Measurements from ENCODE around the gene CPE.
A peak's percentile ranks its signal among the peaks of the same experiment; 100 is the strongest.
"Not testable (repeated sequence)": the region's sequence is repeated elsewhere in the genome, so short reads cannot be mapped to it uniquely, and the experiment has no call there.

The CPE gene

DNA sequence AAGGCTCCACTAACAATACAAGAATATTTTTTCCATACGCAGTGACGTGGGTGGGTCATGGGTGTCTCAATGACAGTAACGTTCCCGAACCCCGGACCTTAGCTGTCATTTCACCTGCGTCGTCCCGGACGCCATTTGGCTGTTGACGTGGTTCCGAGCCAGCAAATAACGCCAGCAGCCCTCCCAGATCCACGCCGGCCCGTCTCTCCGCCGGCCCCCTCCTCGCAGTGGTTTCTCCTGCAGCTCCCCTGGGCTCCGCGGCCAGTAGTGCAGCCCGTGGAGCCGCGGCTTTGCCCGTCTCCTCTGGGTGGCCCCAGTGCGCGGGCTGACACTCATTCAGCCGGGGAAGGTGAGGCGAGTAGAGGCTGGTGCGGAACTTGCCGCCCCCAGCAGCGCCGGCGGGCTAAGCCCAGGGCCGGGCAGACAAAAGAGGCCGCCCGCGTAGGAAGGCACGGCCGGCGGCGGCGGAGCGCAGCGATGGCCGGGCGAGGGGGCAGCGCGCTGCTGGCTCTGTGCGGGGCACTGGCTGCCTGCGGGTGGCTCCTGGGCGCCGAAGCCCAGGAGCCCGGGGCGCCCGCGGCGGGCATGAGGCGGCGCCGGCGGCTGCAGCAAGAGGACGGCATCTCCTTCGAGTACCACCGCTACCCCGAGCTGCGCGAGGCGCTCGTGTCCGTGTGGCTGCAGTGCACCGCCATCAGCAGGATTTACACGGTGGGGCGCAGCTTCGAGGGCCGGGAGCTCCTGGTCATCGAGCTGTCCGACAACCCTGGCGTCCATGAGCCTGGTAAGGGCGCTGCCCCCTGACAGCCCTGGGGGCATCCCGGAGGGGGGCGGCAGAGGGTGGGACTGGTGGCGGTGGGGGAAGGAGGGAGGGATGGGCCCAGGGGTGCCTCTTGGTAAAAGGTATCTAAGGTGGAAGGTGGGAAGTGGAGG lies at the start of gene CPE:
Gene CPE (plus strand): TSS at position 264 of the 933 bp plus-strand sequence. CDS start 214 bp downstream, at position 478.
- DNase-seq (ENCODE audit: low read depth, low spot score), result no peak
- H3K4me3 ChIP-seq (ENCODE audit: low read length), result peak within 1 kb of the TSS; percentile 49; the same call in 1 of the 2 replicates
- no peak within 1 kb of the TSS for H3K27ac ChIP-seq (ENCODE audit: low read length)

DNA sequence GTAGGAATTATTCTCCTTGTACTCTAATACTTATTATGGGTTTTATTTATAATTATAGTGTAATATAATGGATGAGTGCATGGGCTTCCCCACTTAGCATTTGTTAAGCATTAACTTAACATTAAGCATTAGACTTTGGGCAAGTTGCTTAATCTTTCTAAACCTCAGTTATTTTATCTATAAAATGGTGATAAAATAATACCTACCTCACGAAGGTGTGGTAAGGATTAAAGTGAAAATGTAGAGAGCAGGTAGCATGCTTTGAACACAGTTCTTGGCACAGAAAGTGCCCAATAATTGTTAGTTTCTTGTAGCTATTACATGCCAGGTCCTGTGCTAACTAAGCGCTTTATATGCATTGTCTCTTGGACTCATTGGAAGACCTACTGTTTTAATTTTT lies 48.7 kb upstream of the CPE start:
- H3K27me3 ChIP-seq (ENCODE audit: control insufficient read depth, insufficient read depth, low read length), result no peaks in the 10 kb centered on the region
- H3K4me1 ChIP-seq (ENCODE audit: control insufficient read depth, insufficient read depth, low read length), result no peaks in the 10 kb centered on the region
- H3K27ac ChIP-seq (ENCODE audit: low read length), result no peak overlapping the region
- no peaks in the 10 kb centered on the region for H3K9me3 ChIP-seq (ENCODE audit: control insufficient read depth, insufficient read depth, low read length)
- no CpG with 5 or more reads among the region's 2 CpGs for WGBS (ENCODE audit: insufficient coverage, insufficient read length)
- no peak for DNase-seq (ENCODE audit: low read depth, low spot score)
- H3K4me3 ChIP-seq (ENCODE audit: low read length), result peak overlapping the region; percentile 20; the same call in 1 of the 2 replicates
- no peaks in the 10 kb centered on the region for H3K36me3 ChIP-seq (ENCODE audit: control insufficient read depth, insufficient read depth, low read length)

More for the DNA sequence above, at the start of gene CPE:
- Histone ChIP-seq H3K4me1 (ENCODE audit: control insufficient read depth, insufficient read depth, low read length) (no peaks in the 10 kb centered on the region), H3K9me3 (ENCODE audit: control insufficient read depth, insufficient read depth, low read length) (no peaks in the 10 kb centered on the region), H3K27me3 (ENCODE audit: control insufficient read depth, insufficient read depth, low read length) (no peaks in the 10 kb centered on the region; the same call in 1 of the 2 replicates), H3K36me3 (ENCODE audit: control insufficient read depth, insufficient read depth, low read length) (no peaks in the 10 kb centered on the region)
- WGBS (ENCODE audit: insufficient coverage, insufficient read length), result no CpG with 5 or more reads among the region's 82 CpGs

DNA sequence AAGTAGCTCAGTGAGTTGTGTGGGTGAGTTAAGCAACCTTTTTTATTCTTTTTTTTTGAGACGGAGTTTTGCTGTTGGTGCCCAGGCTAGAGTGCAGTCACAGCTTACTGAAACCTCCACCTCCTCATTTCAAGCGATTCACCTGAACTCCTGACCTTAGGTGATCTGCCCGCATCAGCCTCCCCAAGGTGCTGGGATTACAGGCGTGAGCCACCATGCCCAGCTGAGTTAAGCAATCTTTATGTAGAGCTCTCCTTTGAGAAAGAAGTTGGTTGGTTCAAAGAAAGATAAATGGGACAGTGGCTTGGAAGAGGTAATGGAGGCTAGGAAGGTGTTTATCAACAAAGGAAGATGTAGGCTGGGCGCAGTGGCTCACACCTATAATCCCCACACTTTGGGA lies 48.1 kb upstream of the CPE start:
- H3K9me3 ChIP-seq (ENCODE audit: control insufficient read depth, insufficient read depth, low read length), result no peaks in the 10 kb centered on the region
- H3K27me3 ChIP-seq (ENCODE audit: control insufficient read depth, insufficient read depth, low read length), result no peaks in the 10 kb centered on the region
- no peaks in the 10 kb centered on the region; the same call in 1 of the 2 replicates for H3K36me3 ChIP-seq (ENCODE audit: control insufficient read depth, insufficient read depth, low read length)
- DNase-seq (ENCODE audit: low read depth, low spot score), result no peak
- no peak overlapping the region for H3K27ac ChIP-seq (ENCODE audit: low read length)
- no CpG with 5 or more reads among the region's 5 CpGs for WGBS (ENCODE audit: insufficient coverage, insufficient read length)
- H3K4me1 ChIP-seq (ENCODE audit: control insufficient read depth, insufficient read depth, low read length), result no peaks in the 10 kb centered on the region
- H3K4me3 ChIP-seq (ENCODE audit: low read length), result no peak overlapping the region; the same call in 1 of the 2 replicates

DNA sequence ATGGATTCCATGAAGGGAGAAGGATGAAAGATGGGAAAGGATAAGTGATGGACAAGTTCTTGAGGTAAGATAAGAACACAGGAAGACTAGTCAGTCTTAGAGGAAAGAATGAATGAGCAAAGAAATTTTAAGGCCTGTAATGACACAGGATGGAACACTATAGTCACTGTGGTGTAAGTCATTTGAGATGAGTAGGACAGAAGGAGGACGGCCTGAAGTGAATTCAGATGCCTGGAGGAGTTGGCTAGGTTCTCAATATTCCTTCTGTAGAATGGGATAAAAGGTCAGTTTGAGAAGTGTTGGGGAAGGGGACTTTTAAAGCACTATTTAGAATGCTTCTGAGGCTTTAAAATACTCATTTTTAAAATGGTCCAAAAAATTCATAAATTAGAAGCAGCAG lies 47.4 kb upstream of the CPE start:
- WGBS (ENCODE audit: insufficient coverage, insufficient read length), result no CpG with 5 or more reads among the region's 1 CpG
- Histone ChIP-seq H3K27me3 (ENCODE audit: control insufficient read depth, insufficient read depth, low read length) (no peaks in the 10 kb centered on the region), H3K9me3 (ENCODE audit: control insufficient read depth, insufficient read depth, low read length) (no peaks in the 10 kb centered on the region), H3K27ac (ENCODE audit: low read length) (no peak overlapping the region), H3K4me3 (ENCODE audit: low read length) (no peak overlapping the region), H3K36me3 (ENCODE audit: control insufficient read depth, insufficient read depth, low read length) (no peaks in the 10 kb centered on the region; the same call in 1 of the 2 replicates), H3K4me1 (ENCODE audit: control insufficient read depth, insufficient read depth, low read length) (no peaks in the 10 kb centered on the region)
- DNase-seq (ENCODE audit: low read depth, low spot score), result no peak

DNA sequence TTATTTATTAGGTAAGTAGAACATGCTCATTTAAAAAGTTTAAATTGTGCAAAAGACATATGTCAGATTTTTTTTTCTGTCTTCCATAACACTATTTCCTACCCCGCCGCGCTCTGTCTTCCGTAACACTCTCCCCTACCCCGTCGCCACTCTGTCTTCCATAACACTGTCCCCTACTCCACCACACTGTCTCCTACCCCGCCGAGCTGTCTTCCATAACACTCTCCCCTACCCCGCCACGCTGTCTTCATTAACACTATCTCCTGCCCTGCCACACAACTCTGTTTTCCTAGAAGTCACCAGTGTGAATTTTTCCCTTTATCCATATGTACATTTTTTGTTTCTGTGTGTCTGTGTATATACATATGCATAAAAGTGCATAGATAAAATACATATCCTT lies 47.0 kb upstream of the CPE start:
- Histone ChIP-seq H3K4me1 (ENCODE audit: control insufficient read depth, insufficient read depth, low read length) (no peaks in the 10 kb centered on the region), H3K27ac (ENCODE audit: low read length) (no peak overlapping the region), H3K27me3 (ENCODE audit: control insufficient read depth, insufficient read depth, low read length) (no peaks in the 10 kb centered on the region), H3K36me3 (ENCODE audit: control insufficient read depth, insufficient read depth, low read length) (no peaks in the 10 kb centered on the region; the same call in 1 of the 2 replicates), H3K9me3 (ENCODE audit: control insufficient read depth, insufficient read depth, low read length) (no peaks in the 10 kb centered on the region), H3K4me3 (ENCODE audit: low read length) (no peak overlapping the region)
- DNase-seq (ENCODE audit: low read depth, low spot score), result no peak
- no CpG with 5 or more reads among the region's 10 CpGs for WGBS (ENCODE audit: insufficient coverage, insufficient read length)

DNA sequence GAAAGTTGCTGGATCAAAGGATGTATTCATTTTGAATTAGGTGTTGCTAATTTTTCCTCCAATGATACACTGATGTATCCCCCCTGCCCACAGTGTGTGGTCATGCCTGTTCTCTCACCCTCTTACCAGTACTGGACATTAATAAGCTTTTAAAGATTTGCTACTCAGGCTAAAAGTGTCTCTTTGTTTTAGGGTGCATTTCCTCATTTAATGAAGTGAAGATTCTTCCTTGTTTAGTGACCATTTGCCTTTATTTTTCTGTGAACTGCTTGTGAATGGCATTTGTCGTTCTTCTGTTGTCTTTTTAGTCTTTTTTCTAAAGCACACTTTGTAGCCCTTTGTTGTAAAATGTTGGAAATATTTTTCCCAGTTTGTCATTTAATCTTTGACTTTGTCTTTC lies 46.3 kb upstream of the CPE start:
- Histone ChIP-seq H3K27me3 (ENCODE audit: control insufficient read depth, insufficient read depth, low read length) (no peaks in the 10 kb centered on the region), H3K36me3 (ENCODE audit: control insufficient read depth, insufficient read depth, low read length) (no peaks in the 10 kb centered on the region; the same call in 1 of the 2 replicates), H3K4me3 (ENCODE audit: low read length) (no peak overlapping the region)

DNA sequence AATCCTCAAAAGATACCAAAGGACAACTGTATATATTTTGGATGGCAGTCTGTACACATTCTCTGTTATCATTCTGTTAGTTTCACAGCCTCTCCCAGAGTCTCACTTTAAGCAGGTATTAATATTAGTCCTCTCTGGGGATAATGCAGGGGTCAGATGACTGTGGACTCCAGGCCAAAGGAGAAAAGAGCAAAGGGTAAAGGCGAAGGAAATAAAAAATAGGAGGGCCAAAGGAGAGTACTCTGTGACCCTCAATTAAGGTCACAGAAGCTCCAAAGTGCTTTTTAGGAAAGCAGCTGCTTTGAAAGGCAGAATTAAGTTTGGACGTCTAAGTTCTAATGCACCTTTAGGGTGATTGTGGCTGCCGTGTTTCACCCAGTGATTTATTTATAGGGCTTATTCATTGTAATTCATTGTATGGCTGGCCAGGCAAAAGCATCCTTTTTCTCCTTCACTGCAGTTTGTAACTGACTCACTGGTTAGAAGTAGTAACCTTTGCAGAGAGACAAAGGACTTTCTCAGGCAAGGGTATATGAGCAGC lies 43.6 kb upstream of the CPE start:
- Histone ChIP-seq H3K27ac (ENCODE audit: low read length) (no peak overlapping the region), H3K36me3 (ENCODE audit: control insufficient read depth, insufficient read depth, low read length) (peaks cover 5% of the 10 kb centered on the region; the same call in 1 of the 2 replicates)

More for the DNA sequence above, 46.3 kb upstream of the CPE start:
- Histone ChIP-seq H3K9me3 (ENCODE audit: control insufficient read depth, insufficient read depth, low read length) (no peaks in the 10 kb centered on the region), H3K4me1 (ENCODE audit: control insufficient read depth, insufficient read depth, low read length) (no peaks in the 10 kb centered on the region), H3K27ac (ENCODE audit: low read length) (no peak overlapping the region)
- DNase-seq (ENCODE audit: low read depth, low spot score), result no peak
- WGBS (ENCODE audit: insufficient coverage, insufficient read length), result no CpG with 5 or more reads among the region's 1 CpG

DNA sequence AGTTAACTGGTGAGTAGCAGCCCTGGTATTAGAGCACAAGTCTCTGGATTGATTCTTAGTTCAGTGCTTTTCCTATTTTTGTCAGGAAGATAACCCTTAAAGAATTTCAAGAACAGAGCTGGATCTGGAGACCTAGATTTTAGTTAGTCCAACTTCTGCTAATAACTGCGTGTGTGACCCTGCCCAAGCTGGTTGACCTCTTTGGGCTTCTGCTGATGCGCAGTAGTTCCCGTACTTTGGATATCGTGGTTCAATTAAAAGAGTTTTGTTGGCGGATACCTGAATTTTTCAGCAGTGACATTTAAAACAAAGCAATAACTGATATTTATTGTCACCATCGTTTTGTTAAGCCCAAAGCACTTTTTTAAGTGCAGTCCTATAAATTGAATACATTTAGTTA lies 42.1 kb upstream of the CPE start:
- Histone ChIP-seq H3K36me3 (ENCODE audit: control insufficient read depth, insufficient read depth, low read length) (peaks cover 5% of the 10 kb centered on the region; the same call in 1 of the 2 replicates), H3K27me3 (ENCODE audit: control insufficient read depth, insufficient read depth, low read length) (no peaks in the 10 kb centered on the region), H3K4me3 (ENCODE audit: low read length) (no peak overlapping the region), H3K27ac (ENCODE audit: low read length) (no peak overlapping the region), H3K4me1 (ENCODE audit: control insufficient read depth, insufficient read depth, low read length) (no peaks in the 10 kb centered on the region), H3K9me3 (ENCODE audit: control insufficient read depth, insufficient read depth, low read length) (no peaks in the 10 kb centered on the region)
- WGBS (ENCODE audit: insufficient coverage, insufficient read length), result no CpG with 5 or more reads among the region's 6 CpGs
- no peak for DNase-seq (ENCODE audit: low read depth, low spot score)

More for the DNA sequence above, 43.6 kb upstream of the CPE start:
- no peak for DNase-seq (ENCODE audit: low read depth, low spot score)
- Histone ChIP-seq H3K4me1 (ENCODE audit: control insufficient read depth, insufficient read depth, low read length) (no peaks in the 10 kb centered on the region), H3K27me3 (ENCODE audit: control insufficient read depth, insufficient read depth, low read length) (no peaks in the 10 kb centered on the region), H3K9me3 (ENCODE audit: control insufficient read depth, insufficient read depth, low read length) (no peaks in the 10 kb centered on the region), H3K4me3 (ENCODE audit: low read length) (no peak overlapping the region)
- WGBS (ENCODE audit: insufficient coverage, insufficient read length), result no CpG with 5 or more reads among the region's 3 CpGs

DNA sequence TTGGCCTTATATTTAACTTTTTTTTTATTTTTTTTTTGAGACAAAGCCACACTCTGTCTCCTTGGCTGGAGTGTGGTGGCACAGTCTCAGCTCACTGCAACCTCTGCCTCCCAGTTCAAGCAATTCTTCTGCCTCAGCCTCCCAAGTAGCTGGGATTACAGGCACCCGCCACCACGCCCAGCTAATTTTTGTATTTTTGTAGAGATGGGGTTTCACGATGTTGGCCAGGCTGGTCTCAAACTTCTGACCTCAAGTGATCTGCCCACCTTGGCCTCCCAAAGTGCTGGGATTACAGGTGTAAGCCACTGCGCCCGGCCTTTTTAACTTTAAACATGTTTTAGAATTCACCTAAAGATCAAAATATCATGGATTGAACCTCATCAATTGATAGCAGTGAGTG lies 36.5 kb upstream of the CPE start:
- H3K4me3 ChIP-seq (ENCODE audit: low read length); H3K27ac ChIP-seq (ENCODE audit: low read length); H3K4me1 ChIP-seq (ENCODE audit: control insufficient read depth, insufficient read depth, low read length); H3K36me3 ChIP-seq (ENCODE audit: control insufficient read depth, insufficient read depth, low read length); H3K9me3 ChIP-seq (ENCODE audit: control insufficient read depth, insufficient read depth, low read length); H3K27me3 ChIP-seq (ENCODE audit: control insufficient read depth, insufficient read depth, low read length); DNase-seq (ENCODE audit: low read depth, low spot score): not testable (repeated sequence)
- no CpG with 5 or more reads among the region's 5 CpGs for WGBS (ENCODE audit: insufficient coverage, insufficient read length)

DNA sequence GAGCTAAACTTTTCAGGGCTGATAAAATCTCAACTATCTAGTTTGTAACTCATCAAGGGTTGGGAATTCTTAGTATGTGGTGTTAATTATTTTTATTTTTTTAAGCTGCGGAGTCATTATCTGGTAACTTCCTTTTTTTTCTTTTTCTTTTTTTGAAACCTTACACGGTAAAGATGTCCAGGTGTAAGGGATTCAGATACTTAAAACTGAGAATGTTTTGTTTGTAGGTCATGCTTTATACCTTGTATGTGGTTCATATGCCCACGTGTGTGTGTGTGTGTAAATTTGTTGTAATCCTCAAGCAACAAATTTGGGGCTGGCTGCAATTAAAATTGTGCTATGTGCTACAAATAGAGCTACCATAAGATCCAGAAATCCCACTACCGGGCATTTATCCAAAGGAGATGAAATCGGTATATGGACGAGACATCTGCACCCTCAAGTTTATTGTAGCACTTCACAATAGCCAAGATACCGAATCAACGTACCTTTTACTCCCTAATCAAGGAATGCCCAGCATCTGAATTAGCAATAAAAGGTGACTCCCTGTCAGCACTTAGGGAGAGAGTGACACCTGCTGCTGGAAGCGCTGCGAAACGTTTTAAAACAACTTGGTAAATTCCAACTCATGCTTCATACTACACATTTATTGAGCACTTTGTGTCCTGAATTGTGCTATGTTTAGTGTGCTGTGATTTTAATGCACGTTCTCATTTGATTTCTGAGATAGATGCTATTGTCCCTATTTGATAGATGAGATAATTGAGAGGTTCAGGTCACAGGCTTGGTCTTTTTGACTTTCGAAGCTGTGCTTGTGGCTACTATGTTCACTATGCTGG lies 35.2 kb upstream of the CPE start:
- WGBS (ENCODE audit: insufficient coverage, insufficient read length), result no CpG with 5 or more reads among the region's 13 CpGs

More for the DNA sequence above, 35.2 kb upstream of the CPE start:
- Histone ChIP-seq H3K4me1 (ENCODE audit: control insufficient read depth, insufficient read depth, low read length) (no peaks in the 10 kb centered on the region), H3K36me3 (ENCODE audit: control insufficient read depth, insufficient read depth, low read length) (peaks cover 5% of the 10 kb centered on the region; the same call in 1 of the 2 replicates), H3K27ac (ENCODE audit: low read length) (no peak overlapping the region), H3K9me3 (ENCODE audit: control insufficient read depth, insufficient read depth, low read length) (no peaks in the 10 kb centered on the region), H3K27me3 (ENCODE audit: control insufficient read depth, insufficient read depth, low read length) (no peaks in the 10 kb centered on the region), H3K4me3 (ENCODE audit: low read length) (no peak overlapping the region)
- DNase-seq (ENCODE audit: low read depth, low spot score), result no peak
